Activated CD4-positive, CD25-positive, alpha-beta regulatory T cell treated with anti-CD3 and anti-CD28 coated beads, Interleukin-2, amount 50 U/mL, for 72 hours (primary cell): ENCODE results near the gene POU2AF2.
"Not testable (repeated sequence)": the region's sequence is repeated elsewhere in the genome, so short reads cannot be mapped to it uniquely, and the experiment has no call there.

ENCODE experiments used
- DNase-seq: peaks from one replicate; pipeline ENCODE4 v3.0.0; 2021

Gene POU2AF2

GRCh38 chr11:111259896-111260295, 14.4 kb downstream of the POU2AF2 start:
- DNase-seq, result no peak

- no peak for DNase-seq
Observed at GRCh38 chr11:111260811-111261210, 15.3 kb downstream of the POU2AF2 start.

- DNase-seq, result no peak
Observed at GRCh38 chr11:111264646-111265045, 19.1 kb downstream of the POU2AF2 start.

- no peak for DNase-seq
Observed at GRCh38 chr11:111265421-111265820, 19.9 kb downstream of the POU2AF2 start.

- not testable (repeated sequence) for DNase-seq
Observed at GRCh38 chr11:111268303-111268702, 22.8 kb downstream of the POU2AF2 start.

- DNase-seq, result no peak
Observed at GRCh38 chr11:111269146-111269868, 23.8 kb downstream of the POU2AF2 start.

- DNase-seq, result no peak
Observed at GRCh38 chr11:111272420-111272819, 26.9 kb downstream of the POU2AF2 start.

- DNase-seq, result no peak
Observed at GRCh38 chr11:111282562-111283075, 37.1 kb downstream of the POU2AF2 start.

- DNase-seq, result no peak
Observed at GRCh38 chr11:111283945-111284481, 38.5 kb downstream of the POU2AF2 start.

GRCh38 chr11:111285189-111286091, 39.9 kb downstream of the POU2AF2 start:
- DNase-seq, result no peak

GRCh38 chr11:111291764-111292163, 46.2 kb downstream of the POU2AF2 start:
- no peak for DNase-seq

GRCh38 chr11:111292408-111292807, 46.9 kb downstream of the POU2AF2 start:
- not testable (repeated sequence) for DNase-seq

GRCh38 chr11:111296196-111296595, 50.7 kb downstream of the POU2AF2 start:
- DNase-seq, result no peak

GRCh38 chr11:111297696-111298095, 52.2 kb downstream of the POU2AF2 start:
- no peak for DNase-seq

- DNase-seq, result no peak
Observed at GRCh38 chr11:111298413-111299100, 53.0 kb downstream of the POU2AF2 start, which contains the start of gene POU2AF3. TSS of gene POU2AF3 (plus strand) at chr11:111298546. CDS start at chr11:111298582, 36 bp downstream.

GRCh38 chr11:111299101-111300026, 53.8 kb downstream of the POU2AF2 start:
- DNase-seq, result no peak

GRCh38 chr11:111300569-111300968, 55.0 kb downstream of the POU2AF2 start:
- DNase-seq, result no peak

GRCh38 chr11:111301004-111301841, 55.7 kb downstream of the POU2AF2 start:
- no peak for DNase-seq

GRCh38 chr11:111301842-111302118, 56.3 kb downstream of the POU2AF2 start:
- DNase-seq, result no peak

- no peak for DNase-seq
Observed at GRCh38 chr11:111302298-111302697, 56.8 kb downstream of the POU2AF2 start.

- DNase-seq, result no peak
Observed at GRCh38 chr11:111303461-111303860, 57.9 kb downstream of the POU2AF2 start.
